Measurements from ENCODE around the gene ALKBH4. TPM values are rescaled to one million over a fixed set of nuclear protein-coding genes. Genes with fewer than 3 reads are reported as not detected.

Gene ALKBH4
- total and polyA plus RNA-seq, 2 donors (not counting 3 experiments of a cell fraction or from before 2014, with no cell fraction given) = 5.3 to 10.8 TPM

DNA sequence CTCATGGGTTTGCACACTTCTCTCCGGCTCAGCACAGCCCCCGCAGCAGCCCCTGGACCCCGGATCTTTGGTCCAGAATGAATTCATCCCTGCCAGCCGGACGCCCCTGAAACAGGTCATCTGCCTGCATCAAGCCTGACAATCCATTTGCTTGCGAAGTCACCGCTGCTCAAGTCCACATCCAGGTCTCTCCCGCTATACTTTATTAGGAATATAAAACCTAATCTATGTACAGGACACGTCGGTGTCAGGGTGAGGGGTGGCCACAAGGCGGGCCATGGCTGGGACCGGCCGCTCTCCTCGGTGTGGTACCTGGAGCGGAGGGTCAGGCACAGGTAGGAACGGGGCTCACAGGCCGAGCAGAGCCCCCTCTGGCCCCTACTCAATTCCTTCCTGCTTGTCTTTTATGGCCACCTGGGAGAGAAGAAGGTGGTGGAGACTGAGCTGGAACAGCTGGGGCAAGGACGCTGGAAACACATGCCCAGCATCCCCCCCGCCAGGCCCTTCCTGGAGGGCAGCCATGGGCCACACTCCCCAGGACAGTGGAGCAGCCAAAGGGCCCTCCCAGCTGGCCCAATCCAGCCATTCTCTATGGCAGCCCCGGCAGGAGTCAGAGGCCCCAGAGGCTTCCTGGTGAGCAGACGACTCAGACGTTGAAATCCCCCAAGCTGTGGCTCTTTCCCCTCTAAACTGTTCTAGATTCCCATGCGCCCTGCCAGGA is 8.8 kb upstream of the ALKBH4 start:
- Histone ChIP-seq H4K20me1 (replicated peaks; ENCODE audit: control insufficient read depth, extremely low read depth, insufficient read depth, low read length) (no peaks in the 10 kb centered on the region), H3K27ac (ENCODE audit: insufficient read depth, low read depth, low read length) (no peak overlapping the region), H3K27me3 (ENCODE audit: control insufficient read depth in 2 of 2, insufficient read depth in 2 of 2, low read length in 2 of 2) (no peaks in the 10 kb centered on the region), H3K9me1 (replicated peaks; ENCODE audit: control insufficient read depth, extremely low read depth, insufficient read depth, low read length) (no peaks in the 10 kb centered on the region), H3K9me3 (replicated peaks; ENCODE audit: control insufficient read depth, insufficient read depth, low read length) (no peaks in the 10 kb centered on the region), H3K36me3 (ENCODE audit: control insufficient read depth in 2 of 2, extremely low read depth in 1 of 2, insufficient read depth in 2 of 2, low read length in 2 of 2) (peaks cover 2 to 20% of the 10 kb centered on the region in 2 experiments), H2AFZ (ENCODE audit: low read depth, low read length) (no peak overlapping the region), H3K4me1 (ENCODE audit: control insufficient read depth, extremely low read depth, insufficient read depth, low read length) (no peaks in the 10 kb centered on the region), H3K4me3 (replicated peaks in 1 of 3; ENCODE audit: insufficient read depth in 1 of 3, low read depth in 1 of 3, low read length in 3 of 3) (no peak overlapping the region), H3K79me2 (ENCODE audit: control insufficient read depth, insufficient read depth, low read length) (peaks cover 2% of the 10 kb centered on the region), H3K4me2 (ENCODE audit: insufficient read depth, low read length) (no peak overlapping the region), H3K9ac (replicated peaks; ENCODE audit: extremely low read depth, insufficient read depth, low read length) (no peak overlapping the region)
- intact Hi-C loops (cut with micrococcal nuclease) = no loop called here
- no TSS peak for BruUV-seq (replicated peaks)
- dilution Hi-C loops (cut with MboI; ENCODE audit: extremely low pct_ligation_motif_present, low sequenced_read_pairs) = no loop called here
- POLR2A ChIA-PET = no interaction called here
- CTCF ChIA-PET = no interaction called here
- FAIRE-seq = no peak
- TF ChIP-seq GATA2 (IDR thresholded peaks at IDR 0.05; ENCODE audit: insufficient read depth, insufficient read length, low read depth, low read length) (no peak), POLR2A (IDR thresholded peaks at IDR 0.05; ENCODE audit: low read depth, low read length) (no peak), POLR2AphosphoS5 (IDR thresholded peaks at IDR 0.05; ENCODE audit: insufficient read depth, low read depth, low read length) (no peak), MYC (IDR thresholded peaks at IDR 0.05; ENCODE audit: low read depth, low read length) (no peak), JUN (IDR thresholded peaks at IDR 0.05; ENCODE audit: borderline replicate concordance, insufficient read depth, insufficient read length, low read depth) (no peak), FOS (IDR thresholded peaks at IDR 0.05; ENCODE audit: borderline replicate concordance, insufficient read depth, low read length) (no peak), EZH2 (IDR thresholded peaks at IDR 0.05; ENCODE audit: borderline replicate concordance, low read depth, low read length, severe bottlenecking) (no peak)
- TF ChIP-seq, protein P1, sequence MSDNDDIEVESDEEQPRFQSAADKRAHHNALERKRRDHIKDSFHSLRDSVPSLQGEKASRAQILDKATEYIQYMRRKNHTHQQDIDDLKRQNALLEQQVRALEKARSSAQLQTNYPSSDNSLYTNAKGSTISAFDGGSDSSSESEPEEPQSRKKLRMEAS (IDR thresholded peaks at IDR 0.05; ENCODE audit: insufficient read depth, insufficient read length) = no peak
- TF ChIP-seq, protein P2, sequence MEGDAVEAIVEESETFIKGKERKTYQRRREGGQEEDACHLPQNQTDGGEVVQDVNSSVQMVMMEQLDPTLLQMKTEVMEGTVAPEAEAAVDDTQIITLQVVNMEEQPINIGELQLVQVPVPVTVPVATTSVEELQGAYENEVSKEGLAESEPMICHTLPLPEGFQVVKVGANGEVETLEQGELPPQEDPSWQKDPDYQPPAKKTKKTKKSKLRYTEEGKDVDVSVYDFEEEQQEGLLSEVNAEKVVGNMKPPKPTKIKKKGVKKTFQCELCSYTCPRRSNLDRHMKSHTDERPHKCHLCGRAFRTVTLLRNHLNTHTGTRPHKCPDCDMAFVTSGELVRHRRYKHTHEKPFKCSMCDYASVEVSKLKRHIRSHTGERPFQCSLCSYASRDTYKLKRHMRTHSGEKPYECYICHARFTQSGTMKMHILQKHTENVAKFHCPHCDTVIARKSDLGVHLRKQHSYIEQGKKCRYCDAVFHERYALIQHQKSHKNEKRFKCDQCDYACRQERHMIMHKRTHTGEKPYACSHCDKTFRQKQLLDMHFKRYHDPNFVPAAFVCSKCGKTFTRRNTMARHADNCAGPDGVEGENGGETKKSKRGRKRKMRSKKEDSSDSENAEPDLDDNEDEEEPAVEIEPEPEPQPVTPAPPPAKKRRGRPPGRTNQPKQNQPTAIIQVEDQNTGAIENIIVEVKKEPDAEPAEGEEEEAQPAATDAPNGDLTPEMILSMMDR (IDR thresholded peaks at IDR 0.05; ENCODE audit: extremely low read depth in 1 of 2, insufficient read depth in 1 of 2, low read depth in 1 of 2, low read length in 2 of 2) = no peak
- no peak for DNase-seq (ENCODE audit: low read depth, low spot score)

Data from endothelial cell of umbilical vein (primary cell).